T47D (cell line): ENCODE data around the gene AFF3.
"Not testable (repeated sequence)": the region's sequence is repeated elsewhere in the genome, so short reads cannot be mapped to it uniquely, and the experiment has no call there.

Experiments
- DNase-seq, 2 experiments: peaks; one replicate each; pipeline versions ENCODE4 v3.0.0 to v3.0.0-alpha.2; 2011 to 2012; ENCODE audit warnings: low read depth in 1 of 2, low spot score in 1 of 2
- JUND ChIP-seq: IDR thresholded peaks from 2 replicates; pipeline ENCODE4 v1.6.1; 2012; ENCODE audit warnings: low read depth
- in situ Hi-C: cut with HindIII; loops from 2 replicates; pipeline ENCODE4 v1.10.0; 2016; ENCODE audit warnings: low sequenced_read_pairs, low pct_unique_long_range_greater_than_20kb

The AFF3 gene

GRCh38 chr2:100083421-100084216 is 58.8 kb downstream of the AFF3 start:
- in situ Hi-C loops, DNase-seq: not testable (repeated sequence)

GRCh38 chr2:100082302-100082978 is 60.0 kb downstream of the AFF3 start:
- DNase-seq, in situ Hi-C loops: not testable (repeated sequence)

- no peak for TF ChIP-seq JUND
- DNase-seq = no peak
- in situ Hi-C loops = no loop called here
Observed at GRCh38 chr2:100077935-100078334, 64.5 kb downstream of the AFF3 start.

- DNase-seq = no peak
- in situ Hi-C loops = no loop called here
- no peak for TF ChIP-seq JUND
Observed at GRCh38 chr2:100077456-100077855, 64.9 kb downstream of the AFF3 start.

GRCh38 chr2:100075532-100075931 is 66.9 kb downstream of the AFF3 start:
- no peak for TF ChIP-seq JUND
- in situ Hi-C loops = no loop called here
- DNase-seq = peak in 1 of 2 experiments; percentile 42

GRCh38 chr2:100073110-100073509 is 69.3 kb downstream of the AFF3 start:
- no peak for TF ChIP-seq JUND

GRCh38 chr2:100072503-100072902 is 69.9 kb downstream of the AFF3 start:
- TF ChIP-seq JUND = no peak
- no peak for DNase-seq
- in situ Hi-C loops = no loop called here

More at GRCh38 chr2:100073110-100073509, 69.3 kb downstream of the AFF3 start:
- in situ Hi-C loops = no loop called here
- no peak for DNase-seq

GRCh38 chr2:100071335-100072043 is 70.9 kb downstream of the AFF3 start:
- DNase-seq = no peak
- in situ Hi-C loops = no loop called here
- TF ChIP-seq JUND = no peak

- DNase-seq = no peak
- no peak for TF ChIP-seq JUND
- in situ Hi-C loops = no loop called here
Observed at GRCh38 chr2:100070078-100070477, 72.3 kb downstream of the AFF3 start.

- no peak for TF ChIP-seq JUND
- in situ Hi-C loops = no loop called here
Observed at GRCh38 chr2:100068395-100068794, 74.0 kb downstream of the AFF3 start.

GRCh38 chr2:100067784-100068183 is 74.6 kb downstream of the AFF3 start:
- TF ChIP-seq JUND = peak; percentile 62; the same call in 1 of the 2 replicates
- DNase-seq = peak in 1 of 2 experiments; percentile 87
- in situ Hi-C loops = no loop called here

More at GRCh38 chr2:100068395-100068794, 74.0 kb downstream of the AFF3 start:
- DNase-seq = peak in 1 of 2 experiments; percentile 71

- peak in 1 of 2 experiments; percentile 90 for DNase-seq
- in situ Hi-C loops = no loop called here
- TF ChIP-seq JUND = peak; percentile 65; the same call in 1 of the 2 replicates
Observed at GRCh38 chr2:100066856-100067255, 75.5 kb downstream of the AFF3 start.

- peak in 1 of 2 experiments; percentile 73 for DNase-seq
- TF ChIP-seq JUND = no peak
- in situ Hi-C loops = no loop called here
Observed at GRCh38 chr2:100066246-100066645, 76.1 kb downstream of the AFF3 start.
